Muscle of arm (tissue), 12 donors: ENCODE results near the gene KCNE5. TPM values are rescaled to one million over a fixed set of nuclear protein-coding genes. Genes with fewer than 3 reads are reported as not detected.
"Not testable (repeated sequence)": the region's sequence is repeated elsewhere in the genome, so short reads cannot be mapped to it uniquely, and the experiment has no call there.

Experiments
- DNase-seq: peaks from one replicate; pipeline ENCODE4 v3.0.0-alpha.2; 2013
- polyA plus RNA-seq, 12 donors: library from polyadenylated mRNA; unstranded; fragments of 120-200 nt; gene quantifications; one replicate each; pipeline ENCODE4 v1.2.1, GENCODE V29; 2013; ENCODE audit not compliant: insufficient read length in 12 of 12

KCNE5 gene
- polyA plus RNA-seq, 12 donors: 18.3 to 74.3 (median 56.0) TPM; not detected in 1

DNA sequence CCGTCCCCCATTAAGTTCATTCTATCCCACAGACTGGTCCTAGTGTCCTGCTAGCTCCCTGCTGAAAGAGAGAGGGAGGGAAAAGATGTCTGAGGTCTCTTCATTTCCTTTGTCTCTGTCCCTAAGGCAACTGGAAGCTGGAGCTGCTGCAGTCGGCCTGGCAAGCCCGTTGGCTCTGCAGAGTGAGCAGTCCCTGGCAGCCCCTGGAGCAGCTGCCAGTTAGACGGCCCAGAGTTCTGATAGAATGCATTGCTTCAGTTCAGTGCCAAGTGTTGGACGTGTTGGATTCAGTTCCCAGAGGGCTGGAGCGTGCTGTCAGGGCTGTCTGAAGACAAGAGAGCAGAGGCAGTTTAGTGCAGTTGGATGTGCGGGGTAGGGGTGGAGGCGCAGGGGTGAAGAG lies 975 bp downstream of the KCNE5 start:
- no peak for DNase-seq

DNA sequence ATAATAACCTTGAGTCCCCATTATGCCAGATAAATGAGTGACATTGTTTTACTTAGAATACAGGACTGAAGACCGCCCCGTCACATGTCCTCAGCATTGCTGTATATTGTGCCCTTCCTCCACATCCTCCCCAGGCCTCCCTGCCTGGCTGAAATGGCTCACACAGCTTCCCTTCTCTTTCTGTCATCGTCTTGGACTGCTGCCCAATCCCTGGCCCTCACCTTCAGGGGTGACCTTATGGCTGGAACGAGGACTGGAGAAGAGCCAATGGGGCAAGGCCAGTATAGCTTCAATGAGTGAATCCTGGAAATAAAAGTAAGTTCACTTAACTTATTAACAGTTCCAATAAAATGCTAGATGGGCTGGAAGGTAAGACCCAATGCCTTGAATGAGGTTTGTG lies 2.7 kb downstream of the KCNE5 start:
- DNase-seq: no peak

DNA sequence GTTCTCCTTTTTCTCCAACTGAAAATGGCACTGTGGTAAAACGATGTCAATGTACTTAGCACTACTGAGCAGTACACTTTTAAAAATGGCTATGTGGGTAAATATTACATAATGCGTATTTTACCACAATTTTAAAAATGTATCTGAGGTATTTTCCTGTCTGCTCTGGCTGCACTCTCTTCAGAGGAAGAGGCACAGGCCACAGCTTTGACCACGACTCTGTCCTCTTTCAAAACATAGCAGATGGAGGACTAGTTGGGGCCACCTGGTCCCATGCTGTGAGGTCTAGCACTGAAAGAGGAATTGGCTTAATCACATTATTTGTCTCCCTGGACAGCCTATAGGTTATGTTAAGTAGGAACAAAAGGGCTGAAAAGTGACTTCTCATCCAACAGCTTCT lies 5.2 kb downstream of the KCNE5 start:
- no peak for DNase-seq

- DNase-seq: no peak
Measured at GRCh38 chrX:109614951-109615350, 10.0 kb downstream of the KCNE5 start.

GRCh38 chrX:109601486-109601885 lies 23.5 kb downstream of the KCNE5 start:
- DNase-seq: no peak

- no peak for DNase-seq
Measured at GRCh38 chrX:109600237-109600651, 24.7 kb downstream of the KCNE5 start.

DNA sequence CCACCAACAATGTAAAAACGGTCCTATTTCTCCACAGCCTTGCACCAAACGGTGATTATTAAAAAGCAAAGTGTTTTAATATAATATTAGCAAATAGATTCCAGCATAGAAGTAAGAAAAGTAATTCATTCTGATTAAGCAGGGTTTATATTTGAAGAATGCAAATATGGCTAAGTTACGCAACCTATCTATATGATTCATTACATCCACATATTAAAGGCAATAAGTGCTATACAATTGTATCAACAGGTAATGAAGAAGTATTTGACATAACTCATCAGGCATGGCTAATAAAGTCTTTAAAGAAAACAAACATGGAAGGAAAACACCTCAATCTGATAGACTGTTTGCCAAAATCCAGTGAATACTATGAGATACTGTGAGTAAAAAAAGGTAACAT lies 29.0 kb downstream of the KCNE5 start:
- no peak for DNase-seq

- DNase-seq: no peak
Measured at GRCh38 chrX:109590176-109590575, 34.8 kb downstream of the KCNE5 start.

DNA sequence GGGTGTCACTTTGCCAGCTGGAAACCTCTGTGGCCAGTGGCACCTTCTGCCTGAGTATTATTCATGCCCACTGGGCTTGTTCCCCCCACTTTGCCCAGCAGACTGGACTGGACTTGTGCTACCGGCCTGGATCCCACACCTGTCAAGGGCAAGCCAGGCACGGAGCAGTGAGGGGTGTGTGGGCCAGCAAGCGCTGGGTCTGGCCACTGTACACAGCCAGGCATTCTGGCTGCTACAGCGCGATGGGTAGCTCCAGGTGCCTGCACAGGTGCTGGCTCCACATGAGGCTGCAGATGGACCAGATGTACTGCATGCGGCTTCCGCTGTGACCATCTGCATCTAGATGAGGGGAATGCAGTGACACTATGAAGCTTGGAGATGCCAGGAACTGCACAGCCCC lies 39.5 kb downstream of the KCNE5 start:
- no peak for DNase-seq

DNA sequence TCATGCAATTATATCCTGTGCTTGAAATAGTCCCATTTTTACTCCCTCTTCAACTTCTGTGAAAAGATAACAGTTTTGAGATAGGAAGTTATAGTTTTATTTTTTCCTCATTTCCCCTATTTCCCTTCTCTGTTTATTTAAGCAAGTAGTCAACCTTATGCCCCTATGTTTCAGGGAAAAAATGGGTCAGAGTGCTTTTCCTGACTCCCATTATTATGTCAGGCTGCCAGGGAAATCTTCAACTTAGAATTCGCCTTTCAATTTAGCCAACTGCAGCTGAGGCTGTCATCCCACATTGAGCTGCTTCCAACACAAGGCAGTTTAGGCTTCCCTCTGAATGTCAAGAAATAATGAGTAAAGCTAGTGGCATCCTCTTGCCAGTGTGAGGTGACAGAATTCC lies 46.1 kb downstream of the KCNE5 start:
- no peak for DNase-seq

GRCh38 chrX:109577055-109577454 lies 47.9 kb downstream of the KCNE5 start:
- DNase-seq: no peak

GRCh38 chrX:109576083-109576482 lies 48.9 kb downstream of the KCNE5 start:
- DNase-seq: not testable (repeated sequence)

Other genes with a start within 250 kb of the KCNE5 start
- gene GUCY2F, start 143.1 kb downstream of the KCNE5 start, polyA plus RNA-seq: under 1 TPM in 2 of 12 donors, not detected in 10; 0.04 to 0.07 TPM
- gene NXT2, start 88.3 kb downstream of the KCNE5 start, polyA plus RNA-seq: 10 to 100 TPM in 2 of 12 donors, 1 to 10 TPM in 9, not detected in 1; 5.5 to 11.2 (median 8.1) TPM
- 10 to 100 TPM in 11 of 12 donors, not detected in 1; 19.7 to 27.0 (median 23.0) TPM for gene ACSL4, start 108.1 kb upstream of the KCNE5 start, polyA plus RNA-seq